ENCODE measurements around the gene SELENON. TPM values are rescaled to one million over a fixed set of nuclear protein-coding genes. Genes with fewer than 3 reads are reported as not detected.

SELENON gene
- total RNA-seq, 1 experiment from 2014 or later = 40.6 TPM

GRCh38 chr1:25825605-25826004 is 25.6 kb downstream of the SELENON start:
- peaks cover 16% of the 10 kb centered on the region for H3K4me1 Mint-ChIP-seq (ENCODE audit: low read depth, unreplicated experiment)
- DNase-seq = no peak
- H3K9me3 Mint-ChIP-seq (ENCODE audit: low read depth, unreplicated experiment) = no peaks in the 10 kb centered on the region
- no peaks in the 10 kb centered on the region for H3K27me3 Mint-ChIP-seq (ENCODE audit: unreplicated experiment)
- H3K27ac Mint-ChIP-seq (ENCODE audit: unreplicated experiment) = no peak overlapping the region
- intact Hi-C loops (cut with micrococcal nuclease; ENCODE audit: unreplicated experiment) = no loop called here
- BruUV-seq (replicated peaks) = no TSS peak
- peaks cover 27% of the 10 kb centered on the region for H3K36me3 Mint-ChIP-seq (ENCODE audit: insufficient read depth, unreplicated experiment)
- CTCF ChIA-PET = no interaction called here
- no peak overlapping the region for H3K4me3 Mint-ChIP-seq (ENCODE audit: low read depth, unreplicated experiment)
- TF ChIP-seq CTCF (IDR thresholded peaks at IDR 0.05; ENCODE audit: unreplicated experiment) = no peak

- CTCF ChIA-PET = no interaction called here
- TF ChIP-seq CTCF (IDR thresholded peaks at IDR 0.05; ENCODE audit: unreplicated experiment) = no peak
- Mint-ChIP-seq H3K4me1 (ENCODE audit: low read depth, unreplicated experiment) (peaks cover 7% of the 10 kb centered on the region), H3K36me3 (ENCODE audit: insufficient read depth, unreplicated experiment) (peaks cover 21% of the 10 kb centered on the region), H3K9me3 (ENCODE audit: low read depth, unreplicated experiment) (no peaks in the 10 kb centered on the region), H3K27me3 (ENCODE audit: unreplicated experiment) (no peaks in the 10 kb centered on the region), H3K4me3 (ENCODE audit: low read depth, unreplicated experiment) (no peak overlapping the region), H3K27ac (ENCODE audit: unreplicated experiment) (no peak overlapping the region)
- intact Hi-C loops (cut with micrococcal nuclease; ENCODE audit: unreplicated experiment) = no loop called here
- no peak for DNase-seq
- no TSS peak for BruUV-seq (replicated peaks)
Observed at GRCh38 chr1:25826571-25826970, 26.6 kb downstream of the SELENON start.

GRCh38 chr1:25828491-25828890 is 28.5 kb downstream of the SELENON start:
- BruUV-seq (replicated peaks) = no TSS peak
- H3K36me3 Mint-ChIP-seq (ENCODE audit: insufficient read depth, unreplicated experiment) = peaks cover 19% of the 10 kb centered on the region
- TF ChIP-seq CTCF (IDR thresholded peaks at IDR 0.05; ENCODE audit: unreplicated experiment) = no peak
- intact Hi-C loops (cut with micrococcal nuclease; ENCODE audit: unreplicated experiment) = no loop called here
- H3K9me3 Mint-ChIP-seq (ENCODE audit: low read depth, unreplicated experiment) = no peaks in the 10 kb centered on the region
- H3K27me3 Mint-ChIP-seq (ENCODE audit: unreplicated experiment) = no peaks in the 10 kb centered on the region
- H3K27ac Mint-ChIP-seq (ENCODE audit: unreplicated experiment) = no peak overlapping the region
- H3K4me1 Mint-ChIP-seq (ENCODE audit: low read depth, unreplicated experiment) = no peaks in the 10 kb centered on the region
- no peak for DNase-seq
- CTCF ChIA-PET = no interaction called here
- no peak overlapping the region for H3K4me3 Mint-ChIP-seq (ENCODE audit: low read depth, unreplicated experiment)

GRCh38 chr1:25829046-25829445 is 29.1 kb downstream of the SELENON start:
- intact Hi-C loops (cut with micrococcal nuclease; ENCODE audit: unreplicated experiment) = no loop called here
- H3K9me3 Mint-ChIP-seq (ENCODE audit: low read depth, unreplicated experiment) = no peaks in the 10 kb centered on the region
- H3K27ac Mint-ChIP-seq (ENCODE audit: unreplicated experiment) = no peak overlapping the region
- CTCF ChIA-PET = no interaction called here
- no peaks in the 10 kb centered on the region for H3K4me1 Mint-ChIP-seq (ENCODE audit: low read depth, unreplicated experiment)
- no peak for DNase-seq
- H3K27me3 Mint-ChIP-seq (ENCODE audit: unreplicated experiment) = no peaks in the 10 kb centered on the region
- BruUV-seq (replicated peaks) = no TSS peak
- H3K4me3 Mint-ChIP-seq (ENCODE audit: low read depth, unreplicated experiment) = no peak overlapping the region
- H3K36me3 Mint-ChIP-seq (ENCODE audit: insufficient read depth, unreplicated experiment) = peaks cover 16% of the 10 kb centered on the region
- TF ChIP-seq CTCF (IDR thresholded peaks at IDR 0.05; ENCODE audit: unreplicated experiment) = no peak

Data from Calu3 (cell line).